Fibroblast of lung (primary cell): ENCODE results near the gene NTN4.

ENCODE experiments used
- CTCF ChIP-seq, 2 donors: IDR thresholded peaks in 1 of 2; conservative IDR thresholded peaks in 1 of 2; 1 replicate in 1 of 2; 2 replicates in 1 of 2; pipeline ENCODE4 v1.5.1; 2011 to 2012; ENCODE audit warnings: low read length in 2 of 2, control low read depth in 1 of 2, inconsistent platforms in 1 of 2, low read depth in 1 of 2, mild to moderate bottlenecking in 1 of 2
- EZH2 ChIP-seq: IDR thresholded peaks from 2 replicates; pipeline ENCODE4 v1.5.1; 2012; ENCODE audit warnings: low read length, control low read depth, mild to moderate bottlenecking; ENCODE audit errors: missing control alignments

GRCh38 chr12:95683418-95683817, 107.1 kb downstream of the NTN4 start:
- TF ChIP-seq CTCF (conservative IDR thresholded peaks at IDR 0.05 in 1 of 2, IDR thresholded peaks at IDR 0.05 in 1 of 2; ENCODE audit: low read depth in 1 of 2, low read length in 2 of 2) (no peak), EZH2 (no peak)
